ENCODE results near the gene SS18.

The SS18 gene

GRCh38 chr18:25992566-25992965 is 97.8 kb downstream of the SS18 start:
- no peak for DNase-seq

- no peak for DNase-seq
Measured at GRCh38 chr18:25990473-25990872, 99.9 kb downstream of the SS18 start.

GRCh38 chr18:25985707-25986394 is 104.6 kb downstream of the SS18 start:
- no peak for DNase-seq

- DNase-seq: no peak
Measured at GRCh38 chr18:25983730-25984129, 106.7 kb downstream of the SS18 start.

GRCh38 chr18:25982961-25983360 is 107.5 kb downstream of the SS18 start:
- no peak for DNase-seq

GRCh38 chr18:25982153-25982552 is 108.3 kb downstream of the SS18 start:
- DNase-seq: no peak

- DNase-seq: no peak
Measured at GRCh38 chr18:25979369-25980040, 110.9 kb downstream of the SS18 start.

- DNase-seq: no peak
Measured at GRCh38 chr18:25976554-25976953, 113.9 kb downstream of the SS18 start.

- DNase-seq: no peak
Measured at GRCh38 chr18:25974630-25975077, 115.8 kb downstream of the SS18 start.

Data from activated CD4-positive, alpha-beta T cell treated with anti-CD3 and anti-CD28 coated beads, Interleukin-2, amount 50 U/mL, for 48 hours (primary cell).